Measurements from ENCODE around the gene COL12A1. TPM values are rescaled to one million over a fixed set of nuclear protein-coding genes. Genes with fewer than 3 reads are reported as not detected.

COL12A1 gene
- total RNA-seq, 1 donor from 2014 or later = 1.3 TPM

GRCh38 chr6:75144386-75144785 is 61.5 kb downstream of the COL12A1 start:
- no peak for DNase-seq (ENCODE audit: low spot score)
- no peak overlapping the region for H3K27ac ChIP-seq
- no peaks in the 10 kb centered on the region for H3K4me1 Mint-ChIP-seq
- H3K4me3 Mint-ChIP-seq = no peak overlapping the region
- TF ChIP-seq EZH2 (IDR thresholded peaks at IDR 0.05) (no peak), EZH2phosphoT487 (IDR thresholded peaks at IDR 0.05) (no peak), CTCF (IDR thresholded peaks at IDR 0.05) (no peak)
- no peak overlapping the region for H3K9ac ChIP-seq
- no peak overlapping the region for H3K4me2 ChIP-seq
- no peaks in the 10 kb centered on the region for H4K20me1 ChIP-seq (ENCODE audit: low read depth)
- no peaks in the 10 kb centered on the region for H3K27me3 ChIP-seq
- H3K4me3 ChIP-seq = no peak overlapping the region
- no peaks in the 10 kb centered on the region for H3K9me3 Mint-ChIP-seq
- H2AFZ ChIP-seq (replicated peaks) = no peak overlapping the region
- H3K27ac Mint-ChIP-seq = no peak overlapping the region
- H3K4me1 ChIP-seq = no peaks in the 10 kb centered on the region
- H3K27me3 Mint-ChIP-seq (ENCODE audit: insufficient read depth, low read depth) = no peaks in the 10 kb centered on the region
- no peaks in the 10 kb centered on the region for H3K9me3 ChIP-seq (ENCODE audit: low read depth)
- no peaks in the 10 kb centered on the region for H3F3A ChIP-seq (ENCODE audit: low read depth)
- no peaks in the 10 kb centered on the region for H3K79me2 ChIP-seq (ENCODE audit: low read depth)
- H3K36me3 Mint-ChIP-seq = no peaks in the 10 kb centered on the region
- H3K36me3 ChIP-seq = no peaks in the 10 kb centered on the region

DNA sequence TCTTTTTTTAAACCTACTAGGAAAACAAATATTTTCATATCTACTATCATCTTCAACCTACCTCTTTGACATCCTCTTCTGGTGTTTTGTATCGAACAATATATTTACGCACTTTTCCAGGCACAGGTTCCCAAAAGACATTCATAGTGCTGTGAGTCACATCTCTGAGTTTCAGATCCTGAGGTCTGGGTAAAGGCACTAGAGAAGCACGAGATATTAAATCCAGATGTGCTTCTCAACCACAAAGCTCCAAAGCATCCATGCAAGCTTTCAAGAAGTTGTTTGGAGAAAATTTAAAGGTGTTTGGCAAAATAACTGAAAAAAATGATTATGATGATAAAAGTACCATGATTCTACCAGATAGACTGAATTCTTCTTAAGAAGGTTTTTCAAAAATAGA is 62.7 kb downstream of the COL12A1 start:
- no peaks in the 10 kb centered on the region for H3K27me3 ChIP-seq
- Mint-ChIP-seq H3K4me3 (no peak overlapping the region), H3K36me3 (no peaks in the 10 kb centered on the region), H3K4me1 (no peaks in the 10 kb centered on the region), H3K27ac (no peak overlapping the region), H3K27me3 (ENCODE audit: insufficient read depth, low read depth) (no peaks in the 10 kb centered on the region), H3K9me3 (no peaks in the 10 kb centered on the region)
- H4K20me1 ChIP-seq (ENCODE audit: low read depth) = no peaks in the 10 kb centered on the region
- H3K36me3 ChIP-seq = no peaks in the 10 kb centered on the region
- H3K79me2 ChIP-seq (ENCODE audit: low read depth) = no peaks in the 10 kb centered on the region
- no peaks in the 10 kb centered on the region for H3K9me3 ChIP-seq (ENCODE audit: low read depth)
- no peaks in the 10 kb centered on the region for H3K4me1 ChIP-seq
- TF ChIP-seq EZH2 (IDR thresholded peaks at IDR 0.05) (no peak), CTCF (IDR thresholded peaks at IDR 0.05) (no peak), EZH2phosphoT487 (IDR thresholded peaks at IDR 0.05) (no peak)
- H3F3A ChIP-seq (ENCODE audit: low read depth) = no peaks in the 10 kb centered on the region
- H3K4me3 ChIP-seq = no peak overlapping the region
- no peak overlapping the region for H3K4me2 ChIP-seq
- DNase-seq (ENCODE audit: low spot score) = no peak
- H3K27ac ChIP-seq = no peak overlapping the region
- no peak overlapping the region for H2AFZ ChIP-seq (replicated peaks)
- H3K9ac ChIP-seq = no peak overlapping the region

DNA sequence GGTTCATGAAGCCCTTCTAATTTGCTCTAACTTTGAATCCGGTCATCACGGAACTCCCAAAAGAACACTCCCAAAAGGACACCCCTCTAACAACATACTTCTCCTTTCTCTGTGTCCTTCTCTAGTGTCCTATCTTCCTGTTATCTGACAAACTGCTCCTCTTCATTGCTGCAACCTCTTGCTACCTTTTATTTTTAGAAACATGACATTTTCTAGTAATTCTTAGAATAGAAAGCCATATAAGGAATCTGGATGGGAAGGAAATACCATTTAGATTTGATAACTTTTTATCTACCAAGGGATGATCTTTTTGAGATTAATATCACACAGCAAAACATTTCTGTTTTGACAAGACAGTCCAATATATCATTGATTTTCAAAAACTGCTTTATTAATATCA is 63.1 kb downstream of the COL12A1 start:
- H3K36me3 Mint-ChIP-seq = no peaks in the 10 kb centered on the region
- Histone ChIP-seq H3K9ac (no peak overlapping the region), H3K4me1 (no peaks in the 10 kb centered on the region), H3K9me3 (ENCODE audit: low read depth) (no peaks in the 10 kb centered on the region), H3K36me3 (no peaks in the 10 kb centered on the region), H3K4me3 (no peak overlapping the region), H3F3A (ENCODE audit: low read depth) (no peaks in the 10 kb centered on the region), H3K4me2 (no peak overlapping the region), H3K27me3 (no peaks in the 10 kb centered on the region), H3K27ac (no peak overlapping the region), H2AFZ (replicated peaks) (no peak overlapping the region), H3K79me2 (ENCODE audit: low read depth) (no peaks in the 10 kb centered on the region), H4K20me1 (ENCODE audit: low read depth) (no peaks in the 10 kb centered on the region)
- TF ChIP-seq EZH2phosphoT487 (IDR thresholded peaks at IDR 0.05) = no peak
- H3K4me3 Mint-ChIP-seq = no peak overlapping the region
- no peaks in the 10 kb centered on the region for H3K27me3 Mint-ChIP-seq (ENCODE audit: insufficient read depth, low read depth)
- DNase-seq (ENCODE audit: low spot score) = no peak
- no peaks in the 10 kb centered on the region for H3K9me3 Mint-ChIP-seq
- H3K27ac Mint-ChIP-seq = no peak overlapping the region
- H3K4me1 Mint-ChIP-seq = no peaks in the 10 kb centered on the region

DNA sequence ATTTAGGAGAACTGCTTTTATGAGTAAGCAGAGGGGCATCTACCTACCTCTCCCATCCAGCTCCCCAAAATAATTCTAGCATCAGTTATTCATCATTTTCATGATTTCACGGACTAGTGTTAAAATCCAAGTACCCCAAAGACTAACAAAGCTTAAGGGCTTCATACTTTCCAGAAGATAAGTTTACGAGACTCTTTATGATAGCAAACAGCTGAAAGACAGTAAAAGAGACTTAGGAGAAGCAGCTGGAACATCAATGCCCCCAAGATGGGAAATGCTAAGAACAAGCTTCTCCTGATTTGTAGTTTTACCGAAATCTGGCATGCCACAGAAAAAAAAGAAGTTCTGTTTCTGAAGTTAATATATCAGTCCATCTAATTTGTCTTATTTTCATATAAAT is 70.0 kb downstream of the COL12A1 start:
- Histone ChIP-seq H3K4me3 (no peak overlapping the region), H3K27ac (no peak overlapping the region), H3F3A (ENCODE audit: low read depth) (no peaks in the 10 kb centered on the region), H3K9me3 (ENCODE audit: low read depth) (no peaks in the 10 kb centered on the region), H3K9ac (no peak overlapping the region), H3K4me1 (no peaks in the 10 kb centered on the region), H2AFZ (replicated peaks) (no peak overlapping the region), H3K27me3 (no peaks in the 10 kb centered on the region), H3K4me2 (no peak overlapping the region), H3K36me3 (no peaks in the 10 kb centered on the region), H3K79me2 (ENCODE audit: low read depth) (no peaks in the 10 kb centered on the region), H4K20me1 (ENCODE audit: low read depth) (no peaks in the 10 kb centered on the region)
- H3K27ac Mint-ChIP-seq = no peak overlapping the region
- no peaks in the 10 kb centered on the region for H3K27me3 Mint-ChIP-seq (ENCODE audit: insufficient read depth, low read depth)
- no peaks in the 10 kb centered on the region for H3K9me3 Mint-ChIP-seq
- H3K4me1 Mint-ChIP-seq = no peaks in the 10 kb centered on the region
- no peak overlapping the region for H3K4me3 Mint-ChIP-seq
- TF ChIP-seq EZH2 (IDR thresholded peaks at IDR 0.05) (no peak), EZH2phosphoT487 (IDR thresholded peaks at IDR 0.05) (no peak), CTCF (IDR thresholded peaks at IDR 0.05) (no peak)
- DNase-seq (ENCODE audit: low spot score) = no peak
- no peaks in the 10 kb centered on the region for H3K36me3 Mint-ChIP-seq
